ENCODE measurements around the gene BLTP3B.

Gene BLTP3B

DNA sequence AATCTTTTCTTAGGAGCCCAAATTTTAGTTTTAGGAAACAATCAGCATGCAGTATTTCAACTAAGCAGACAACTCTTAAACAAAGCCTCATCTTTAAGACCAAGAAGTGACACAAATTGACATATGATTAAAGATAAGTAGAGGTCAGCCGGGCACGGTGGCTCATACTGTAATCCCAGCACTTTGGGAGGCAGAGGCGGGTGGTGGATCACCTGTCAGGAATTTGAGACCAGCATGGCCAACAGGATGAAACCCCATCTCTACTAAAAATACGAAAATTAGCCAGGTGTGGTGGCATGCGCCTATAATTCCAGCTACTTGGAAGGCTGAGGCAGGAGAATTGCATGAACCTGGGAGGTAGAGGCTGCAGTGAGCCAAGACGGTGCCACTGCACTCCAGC is 35.8 kb downstream of the BLTP3B start:
- no peak for DNase-seq

DNA sequence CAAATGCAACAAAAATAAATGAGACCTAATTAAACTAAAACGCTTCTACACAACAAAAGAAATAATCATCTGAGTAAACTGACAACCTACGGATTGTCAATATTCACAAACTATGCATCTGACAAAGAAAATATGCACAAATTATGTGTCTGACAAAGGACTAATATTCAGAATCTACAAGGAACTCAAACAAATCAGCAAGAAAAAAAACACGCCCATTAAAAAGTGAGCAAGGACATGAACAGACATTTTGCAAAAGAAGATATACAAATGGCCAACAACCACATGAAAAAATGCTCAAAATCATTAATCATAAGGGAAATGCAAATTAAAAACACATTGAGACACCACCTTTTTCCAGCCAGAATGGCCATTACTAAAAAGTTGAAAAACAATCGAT is 37.0 kb downstream of the BLTP3B start:
- no peak for DNase-seq

GRCh38 chr12:100101000-100101399 is 41.7 kb downstream of the BLTP3B start:
- no peak for DNase-seq

Data from stimulated activated CD4-positive, alpha-beta T cell treated with anti-CD3 and anti-CD28 coated beads, Interleukin-4, amount 100 ng/mL, for 4 hours (primary cell).